A549 (cell line): ENCODE measurements around the gene KPNA5.
"Not testable (repeated sequence)": the region's sequence is repeated elsewhere in the genome, so short reads cannot be mapped to it uniquely, and the experiment has no call there.

ENCODE experiments used
- CHD2 ChIP-seq: fragments of 150-350 bp; IDR thresholded peaks from 2 replicates; pipeline ENCODE4 v1.6.1; 2014; ENCODE audit warnings: low read length; ENCODE audit not compliant: partially characterized antibody
- CTCF ChIP-seq: fragments of >200 bp; sonication (Bioruptor Twin); formaldehyde crosslinking; IDR thresholded peaks from 3 replicates; pipeline ENCODE4 v1.5.1; 2016
- EP300 ChIP-seq, 2 experiments: fragments of >200 bp; sonication (Bioruptor Twin); formaldehyde crosslinking; IDR thresholded peaks; 2 replicates in 1 of 2; 3 replicates in 1 of 2; pipeline ENCODE4 v1.6.1; 2016 to 2017
- GATA3 ChIP-seq: IDR thresholded peaks from 2 replicates; pipeline ENCODE4 v1.6.1; 2012; ENCODE audit warnings: borderline replicate concordance
- HDAC2 ChIP-seq: fragments of 200-600 bp; sonication (generic); IDR thresholded peaks from 2 replicates; pipeline ENCODE4 v1.6.1; 2016
- JUN ChIP-seq, 2 experiments: fragments of >200 bp; sonication (Bioruptor Twin); formaldehyde crosslinking; IDR thresholded peaks; 2 replicates in 1 of 2; 3 replicates in 1 of 2; pipeline ENCODE4 v1.6.1; 2016 to 2017
- KDM5A ChIP-seq: fragments of 200-600 bp; sonication (generic); IDR thresholded peaks from 2 replicates; pipeline ENCODE4 v1.6.1; 2016; ENCODE audit warnings: antibody characterized with exemption, mild to moderate bottlenecking
- MAX ChIP-seq: IDR thresholded peaks from 2 replicates; pipeline ENCODE4 v1.6.1; 2012
- POLR2A ChIP-seq: IDR thresholded peaks from 2 replicates; pipeline ENCODE4 v1.6.1; 2012; ENCODE audit warnings: mild to moderate bottlenecking, low read length
- RAD21 ChIP-seq, 2 experiments: fragments of >200 bp in 1 of 2; sonication (Bioruptor Twin) in 1 of 2; formaldehyde crosslinking in 1 of 2; IDR thresholded peaks in 1 of 2; conservative IDR thresholded peaks in 1 of 2; 2 replicates in 1 of 2; 3 replicates in 1 of 2; pipeline ENCODE4 v1.6.1; 2012 to 2018; ENCODE audit warnings: inconsistent platforms in 1 of 2
- RFX5 ChIP-seq: fragments of 450-650 bp; IDR thresholded peaks from 2 replicates; pipeline ENCODE4 v1.7.1; 2014; ENCODE audit warnings: antibody characterized with exemption, mild to moderate bottlenecking, moderate library complexity
- SMC3 ChIP-seq: fragments of >200 bp; sonication (Bioruptor Twin); formaldehyde crosslinking; IDR thresholded peaks from 3 replicates; pipeline ENCODE4 v1.6.1; 2018; ENCODE audit warnings: inconsistent platforms
- USF2 ChIP-seq: fragments of 450-650 bp; IDR thresholded peaks from 2 replicates; pipeline ENCODE4 v1.6.1; 2014; ENCODE audit warnings: antibody characterized with exemption

- TF ChIP-seq SMC3; HDAC2; CTCF; CHD2; RFX5; MAX; RAD21 (conservative IDR thresholded peaks at IDR 0.05 in 1 of 2, IDR thresholded peaks at IDR 0.05 in 1 of 2); JUN (IDR thresholded peaks at IDR 0.05); EP300 (IDR thresholded peaks at IDR 0.05); KDM5A; GATA3; POLR2A; USF2: not testable (repeated sequence)
These were observed 16.8 kb upstream of the KPNA5 start for GRCh38 chr6:116664169-116664568.
